Pancreas (tissue), 10 donors: ENCODE measurements around the gene PHF21B. TPM values are rescaled to one million over a fixed set of nuclear protein-coding genes. Genes with fewer than 3 reads are reported as not detected.
A peak's percentile ranks its signal among the peaks of the same experiment; 100 is the strongest.

Experiments used
- ATAC-seq, 4 donors: fragments of 200-7000 bp; cut with Tn5 transposase; one replicate each; pipeline versions ENCODE4 v1.8.0 to v1.9.1; 2020; ENCODE audit warnings: mild to moderate bottlenecking in 4 of 4, moderate library complexity in 4 of 4
- DNase-seq, 6 donors: peaks; one replicate each; pipeline ENCODE4 v3.0.0-alpha.2; 2020
- FAIRE-seq: peaks from 2 replicates; lab custom pipeline; 2012; peaks lifted over from hg19 to GRCh38; lab: Jason Lieb, UNC
- H3K27ac ChIP-seq, 4 donors: fragments of 200-600 bp; sonication (generic); 1 replicate in 3 of 4; 2 replicates in 1 of 4; pipeline versions ENCODE4 v1.5.0 to v1.8.0; 2020
- H3K27me3 ChIP-seq, 4 donors: fragments of 200-600 bp; one replicate each; pipeline ENCODE4 v1.8.0; 2021
- H3K36me3 ChIP-seq, 3 donors: fragments of 200-600 bp; sonication (generic) in 1 of 3; one replicate each; pipeline versions ENCODE4 v1.5.0 to v1.8.0; 2020 to 2021
- H3K4me1 ChIP-seq, 3 donors: fragments of 200-600 bp; one replicate each; pipeline ENCODE4 v1.8.0; 2021
- H3K4me3 ChIP-seq, 4 donors: fragments of 200-600 bp; sonication (generic) in 2 of 4; one replicate each; pipeline versions ENCODE4 v1.5.0 to v1.8.0; 2020 to 2021
- H3K9me3 ChIP-seq, 4 donors: fragments of 200-600 bp; one replicate each; pipeline ENCODE4 v1.8.0; 2021
- CTCF ChIP-seq, 4 donors: fragments of 200-600 bp; sonication (generic) in 3 of 4; IDR thresholded peaks; one replicate each; pipeline versions ENCODE4 v1.5.0 to v1.8.0; 2021; ENCODE audit warnings: antibody characterized with exemption in 4 of 4
- WGBS, 2 donors: extraction: QIAGEN DNeasy Blood & Tissue Kit; methylation state at CpG; one replicate each; pipeline ENCODE4 v1.1.7; 2013; 5-methylcytosine and 5-hydroxymethylcytosine counted together
- intact Hi-C, 3 donors: fragments of 100-400 bp; cut with DNase I; formaldehyde crosslinking; loops; one replicate each; pipeline versions ENCODE4 v1.11.1 to v1.14.2; 2022
- polyA plus RNA-seq, 2 donors: library from polyadenylated mRNA; stranded (reverse); fragments of 200-250 nt; gene quantifications; one replicate each; pipeline ENCODE4 v1.2.3, GENCODE V29; 2013
- total RNA-seq, 6 donors: library from RNA; stranded (reverse); fragmentation: NEBNext Ultra II Directional in 4 of 6; extraction: Animal tissue kit (Norgen Biotek cat#: 25700) in 4 of 6; gene quantifications; one replicate each; pipeline versions ENCODE4 v1.2.1 to v1.2.4, GENCODE V29; 2021 to 2023
- donor health status: healthy with polysubstance abuse.
- donor health status: DM: no; HTN: no; CAD: no; lungs with moderate emphysema.
- donor health status: DM: no; HTN: no; CAD: no.
- donor health status: control.
- donor health status: control.
- donor health status: Bipolar disorder and iron deficiency.
- donor health status: DM: yes; HTN: yes; CAD: no.
- donor health status: DM: no; HTN: no; CAD: no.
- donor health status: DM: no; HTN: no; CAD: no.
- donor health status: DM: yes; HTN: yes; CAD: no.

Gene PHF21B
- total and polyA plus RNA-seq, 8 donors, result 0.34 to 2.9 (median 0.57) TPM; not detected in 1

GRCh38 chr22:44915441-44915840 is 94.4 kb downstream of the PHF21B start:
- Histone ChIP-seq H3K27me3 (no peaks in the 10 kb centered on the region), H3K27ac (no peak overlapping the region), H3K9me3 (no peaks in the 10 kb centered on the region), H3K36me3 (no peaks in the 10 kb centered on the region), H3K4me3 (no peak overlapping the region), H3K4me1 (no peaks in the 10 kb centered on the region)
- ATAC-seq, result no peak
- no peak for FAIRE-seq
- no peak for TF ChIP-seq CTCF (IDR thresholded peaks at IDR 0.05)
- intact Hi-C loops, result no loop called here
- WGBS, 2 donors, result 62 to 76% methylated on average over 10 of the region's 10 CpGs
- peak in 1 of 6 donors; percentile 35 for DNase-seq

- peak in 2 of 6 donors; percentile 25 to 35 for DNase-seq
- H3K9me3 ChIP-seq, result no peaks in the 10 kb centered on the region
- no peak overlapping the region for H3K4me3 ChIP-seq
- H3K36me3 ChIP-seq, result no peaks in the 10 kb centered on the region
- intact Hi-C loops, result no loop called here
- FAIRE-seq, result no peak
- H3K27me3 ChIP-seq, result no peaks in the 10 kb centered on the region
- no peak for TF ChIP-seq CTCF (IDR thresholded peaks at IDR 0.05)
- no peak overlapping the region for H3K27ac ChIP-seq
- 67 to 68% methylated on average over 11 to 13 of the region's 13 CpGs for WGBS, 2 donors
- H3K4me1 ChIP-seq, result no peaks in the 10 kb centered on the region
- no peak for ATAC-seq
Observed at GRCh38 chr22:44914026-44914721, 95.6 kb downstream of the PHF21B start.

- Histone ChIP-seq H3K9me3 (no peaks in the 10 kb centered on the region), H3K4me1 (no peaks in the 10 kb centered on the region), H3K27ac (no peak overlapping the region), H3K27me3 (no peaks in the 10 kb centered on the region), H3K4me3 (no peak overlapping the region), H3K36me3 (no peaks in the 10 kb centered on the region)
- intact Hi-C loops, result no loop called here
- no peak for ATAC-seq
- peak in 2 of 6 donors; percentile 32 to 43 for DNase-seq
- no peak for TF ChIP-seq CTCF (IDR thresholded peaks at IDR 0.05)
- 72 to 84% methylated on average over 24 of the region's 24 CpGs for WGBS, 2 donors
- no peak for FAIRE-seq
Observed at GRCh38 chr22:44913198-44913983, 96.4 kb downstream of the PHF21B start.

- H3K4me1 ChIP-seq, result no peaks in the 10 kb centered on the region
- no peaks in the 10 kb centered on the region for H3K9me3 ChIP-seq
- H3K36me3 ChIP-seq, result no peaks in the 10 kb centered on the region
- no peak overlapping the region for H3K27ac ChIP-seq
- ATAC-seq (no peak), DNase-seq (no peak), FAIRE-seq (no peak)
- TF ChIP-seq CTCF (IDR thresholded peaks at IDR 0.05), result no peak
- H3K27me3 ChIP-seq, result no peaks in the 10 kb centered on the region
- intact Hi-C loops, result no loop called here
- no peak overlapping the region for H3K4me3 ChIP-seq
- 72 to 91% methylated on average over 6 of the region's 6 CpGs for WGBS, 2 donors
Observed at GRCh38 chr22:44909241-44909640, 100.6 kb downstream of the PHF21B start.
